Activated B cell treated with CpG ODN at 0.5 μM for 24 hours (primary cell): ENCODE data around the gene TAF6. TPM values are rescaled to one million over a fixed set of nuclear protein-coding genes. Genes with fewer than 3 reads are reported as not detected.

Source experiments
- ATAC-seq: fragments of 200-7000 bp; cut with Tn5 transposase; one replicate; pipeline ENCODE4 v1.10.0; 2021; ENCODE audit warnings: low read depth, mild to moderate bottlenecking, moderate library complexity
- CTCF ChIA-PET: fragments of 350-600 bp; sonication (Branson Sonifier 250); formaldehyde crosslinking; loops from one replicate; lab custom pipeline; 2021; ENCODE audit warnings: antibody characterized with exemption; lab: Charles Lee
- POLR2A ChIA-PET: fragments of 350-600 bp; sonication (Branson Sonifier 250); formaldehyde crosslinking; loops from one replicate; lab custom pipeline; 2021; ENCODE audit warnings: antibody characterized with exemption; lab: Charles Lee
- DNase-seq: peaks from one replicate; pipeline ENCODE4 v3.0.0; 2022
- H3K27ac Mint-ChIP-seq: one replicate; pipeline ENCODE4 v1.8.0; 2020; ENCODE audit warnings: mixed read lengths
- H3K27me3 Mint-ChIP-seq: one replicate; pipeline ENCODE4 v1.8.0; 2021; ENCODE audit warnings: mixed read lengths
- H3K36me3 Mint-ChIP-seq: one replicate; pipeline ENCODE4 v1.8.0; 2021; ENCODE audit warnings: low read depth, mixed read lengths
- H3K4me1 Mint-ChIP-seq: one replicate; pipeline ENCODE4 v1.8.0; 2021; ENCODE audit warnings: mixed read lengths
- H3K4me3 Mint-ChIP-seq: one replicate; pipeline ENCODE4 v1.8.0; 2020; ENCODE audit warnings: mild to moderate bottlenecking, mixed read lengths
- H3K9me3 Mint-ChIP-seq: one replicate; pipeline ENCODE4 v1.8.0; 2020; ENCODE audit warnings: mixed read lengths
- CTCF ChIP-seq: fragments of 200-600 bp; IDR thresholded peaks from one replicate; pipeline ENCODE4 v1.8.0; 2022; ENCODE audit warnings: antibody characterized with exemption, mild to moderate bottlenecking
- intact Hi-C: fragments of 100-400 bp; cut with micrococcal nuclease; formaldehyde crosslinking; loops from one replicate; pipeline ENCODE4 v1.15.1; 2024
- total RNA-seq: library from RNA; stranded (reverse); gene quantifications from 2 replicates; pipeline ENCODE4 v1.2.3, GENCODE V29; 2022

TAF6 gene
- total RNA-seq, 1 donor from 2014 or later: 54.9 TPM

GRCh38 chr7:100163871-100164270, 44.7 kb upstream of the TAF6 start:
- Mint-ChIP-seq H3K4me1 (peaks cover 39% of the 10 kb centered on the region), H3K9me3 (no peaks in the 10 kb centered on the region), H3K4me3 (no peak overlapping the region), H3K27me3 (peaks cover 27% of the 10 kb centered on the region), H3K27ac (no peak overlapping the region), H3K36me3 (no peaks in the 10 kb centered on the region)
- ChIA-PET CTCF (no interaction called here), POLR2A (interaction anchor here (0.6 to 0.7 kb wide), 2 partner anchors 13 to 27 kb away, joined by 3 to 4 read pairs; partner anchors contain the start of gene GPC2)
- DNase-seq: no peak
- ATAC-seq: no peak
- intact Hi-C loops: no loop called here
- no peak for TF ChIP-seq CTCF

- Mint-ChIP-seq H3K27me3 (peaks cover 21% of the 10 kb centered on the region), H3K4me1 (peaks cover 35% of the 10 kb centered on the region), H3K9me3 (no peaks in the 10 kb centered on the region), H3K27ac (peak overlapping the region; percentile 11), H3K4me3 (no peak overlapping the region), H3K36me3 (no peaks in the 10 kb centered on the region)
- DNase-seq (no peak), ATAC-seq (no peak)
- POLR2A ChIA-PET: interaction anchor here (0.6 to 0.7 kb wide), 3 partner anchors 14 to 266 kb away, joined by 3 to 4 read pairs (median 3); partner anchors contain the start of genes GPC2 and ZCWPW1
- intact Hi-C loops: no loop called here
- CTCF ChIA-PET: no interaction called here
- TF ChIP-seq CTCF: no peak
These were observed 43.9 kb upstream of the TAF6 start for GRCh38 chr7:100163006-100163531.

GRCh38 chr7:100160067-100160466, 40.9 kb upstream of the TAF6 start:
- intact Hi-C loops: no loop called here
- no peak overlapping the region for H3K27ac Mint-ChIP-seq
- ChIA-PET CTCF (no interaction called here), POLR2A (interaction anchor here (4.4 kb wide), 1 partner anchor 11 kb away, joined by 57 read pairs; the partner anchor contains the start of gene LAMTOR4)
- ATAC-seq (no peak), DNase-seq (no peak)
- H3K9me3 Mint-ChIP-seq: no peaks in the 10 kb centered on the region
- H3K27me3 Mint-ChIP-seq: no peaks in the 10 kb centered on the region
- TF ChIP-seq CTCF: no peak
- peaks cover 21% of the 10 kb centered on the region for H3K36me3 Mint-ChIP-seq
- peaks cover 41% of the 10 kb centered on the region for H3K4me1 Mint-ChIP-seq
- no peak overlapping the region for H3K4me3 Mint-ChIP-seq

GRCh38 chr7:100159099-100159623, 40.0 kb upstream of the TAF6 start:
- peak overlapping the region; percentile 85 for H3K4me3 Mint-ChIP-seq
- H3K27me3 Mint-ChIP-seq: no peaks in the 10 kb centered on the region
- DNase-seq (no peak), ATAC-seq (no peak)
- POLR2A ChIA-PET: interaction anchor here (0.6 to 4.4 kb wide), 7 partner anchors 10 to 158 kb away, joined by 3 to 57 read pairs (median 4); partner anchors contain the start of gene LAMTOR4
- intact Hi-C loops: loop anchor here (2.0 to 5.0 kb wide), 2 partner anchors 20 to 428 kb away; partner anchors contain the start of genes FBXO24 and LRCH4
- CTCF ChIA-PET: interaction anchor here (0.9 kb wide), 1 partner anchor 37 kb away, joined by 4 read pairs; no protein-coding TSS in a partner anchor
- peaks cover 27% of the 10 kb centered on the region for H3K36me3 Mint-ChIP-seq
- H3K9me3 Mint-ChIP-seq: no peaks in the 10 kb centered on the region
- peak overlapping the region; percentile 86 for H3K27ac Mint-ChIP-seq
- peaks cover 43% of the 10 kb centered on the region for H3K4me1 Mint-ChIP-seq
- no peak for TF ChIP-seq CTCF
